Tibial artery (tissue), 4 donors: Measurements from ENCODE around the gene CERS6.

ENCODE experiments used
- DNase-seq, 2 donors: peaks; one replicate each; pipeline ENCODE4 v3.0.0-alpha.2; 2019
- H3K27ac ChIP-seq, 2 donors: fragments of 200-600 bp; sonication (generic) in 1 of 2; 1 replicate in 1 of 2; 2 replicates in 1 of 2; pipeline ENCODE4 v1.5.1; 2018 to 2019; ENCODE audit warnings: mild to moderate bottlenecking in 1 of 2
- H3K27me3 ChIP-seq, 2 donors: fragments of 200-600 bp; sonication (generic) in 1 of 2; one replicate each; pipeline versions ENCODE4 v1.5.1 to v1.6.0; 2016 to 2019
- H3K36me3 ChIP-seq, 3 donors: fragments of 200-600 bp; sonication (generic) in 2 of 3; one replicate each; pipeline ENCODE4 v1.5.1; 2016 to 2019; ENCODE audit warnings: mild to moderate bottlenecking in 2 of 3
- H3K4me1 ChIP-seq, 4 donors: fragments of 200-600 bp; sonication (generic) in 2 of 4; 1 replicate in 3 of 4; 2 replicates in 1 of 4; pipeline ENCODE4 v1.5.1; 2016 to 2019
- H3K4me3 ChIP-seq, 2 donors: fragments of 200-600 bp; sonication (generic) in 1 of 2; 1 replicate in 1 of 2; 2 replicates in 1 of 2; pipeline ENCODE4 v1.5.1; 2018 to 2019; ENCODE audit warnings: mild to moderate bottlenecking in 2 of 2
- H3K9me3 ChIP-seq, 3 donors: fragments of 200-600 bp; sonication (generic) in 1 of 3; one replicate each; pipeline ENCODE4 v1.5.1; 2016 to 2019
- CTCF ChIP-seq, 2 experiments: fragments of 200-600 bp in 1 of 2; fragments of 450-650 bp in 1 of 2; IDR thresholded peaks; one replicate each; pipeline ENCODE4 v1.5.1; 2017 to 2019; ENCODE audit warnings: antibody characterized with exemption in 2 of 2, mild to moderate bottlenecking in 1 of 2, moderate library complexity in 1 of 2
- intact Hi-C: fragments of 100-400 bp; cut with DNase I; formaldehyde crosslinking; loops from one replicate; pipeline ENCODE4 v1.15.0; 2023; ENCODE audit warnings: low total_unique reads

Gene CERS6

GRCh38 chr2:168635065-168635577 lies 179.0 kb downstream of the CERS6 start:
- H3K9me3 ChIP-seq: no peaks in the 10 kb centered on the region
- DNase-seq: peak; percentile 66 to 71
- H3K4me1 ChIP-seq: peaks cover 0 to 66% (median 28%) of the 10 kb centered on the region in 4 donors
- TF ChIP-seq CTCF (IDR thresholded peaks at IDR 0.05): no peak
- intact Hi-C loops: no loop called here
- no peaks in the 10 kb centered on the region for H3K27me3 ChIP-seq
- no peaks in the 10 kb centered on the region for H3K36me3 ChIP-seq
- peak overlapping the region; percentile 61 to 76 for H3K27ac ChIP-seq
- H3K4me3 ChIP-seq: no peak overlapping the region

GRCh38 chr2:168639018-168639417 lies 182.9 kb downstream of the CERS6 start:
- Histone ChIP-seq H3K9me3 (no peaks in the 10 kb centered on the region), H3K4me1 (peaks cover 0 to 57% (median 21%) of the 10 kb centered on the region in 4 donors), H3K27ac (peak overlapping the region; percentile 30 to 50), H3K27me3 (no peaks in the 10 kb centered on the region), H3K36me3 (no peaks in the 10 kb centered on the region), H3K4me3 (no peak overlapping the region)
- no peak for DNase-seq
- intact Hi-C loops: no loop called here
- TF ChIP-seq CTCF (IDR thresholded peaks at IDR 0.05): no peak

GRCh38 chr2:168639441-168639898 lies 183.4 kb downstream of the CERS6 start:
- DNase-seq: peak; percentile 49 to 75
- no peak overlapping the region for H3K4me3 ChIP-seq
- TF ChIP-seq CTCF (IDR thresholded peaks at IDR 0.05): no peak
- intact Hi-C loops: no loop called here
- peaks cover 0 to 57% (median 17%) of the 10 kb centered on the region in 4 donors for H3K4me1 ChIP-seq
- H3K9me3 ChIP-seq: no peaks in the 10 kb centered on the region
- no peaks in the 10 kb centered on the region for H3K36me3 ChIP-seq
- H3K27me3 ChIP-seq: no peaks in the 10 kb centered on the region
- peak overlapping the region; percentile 30 to 50 for H3K27ac ChIP-seq

- TF ChIP-seq CTCF (IDR thresholded peaks at IDR 0.05): no peak
- Histone ChIP-seq H3K4me1 (peaks cover 0 to 54% (median 14%) of the 10 kb centered on the region in 4 donors), H3K9me3 (no peaks in the 10 kb centered on the region), H3K27ac (peak overlapping the region; percentile 30 to 50), H3K36me3 (no peaks in the 10 kb centered on the region), H3K4me3 (no peak overlapping the region), H3K27me3 (no peaks in the 10 kb centered on the region)
- DNase-seq: no peak
- intact Hi-C loops: no loop called here
These were observed 184.0 kb downstream of the CERS6 start for GRCh38 chr2:168640039-168640438.

- Histone ChIP-seq H3K36me3 (no peaks in the 10 kb centered on the region), H3K4me1 (peaks cover 0 to 38% (median 6%) of the 10 kb centered on the region in 4 donors), H3K27ac (no peak overlapping the region), H3K9me3 (no peaks in the 10 kb centered on the region), H3K27me3 (no peaks in the 10 kb centered on the region), H3K4me3 (no peak overlapping the region)
- DNase-seq: no peak
- intact Hi-C loops: no loop called here
- no peak for TF ChIP-seq CTCF (IDR thresholded peaks at IDR 0.05)
These were observed 185.6 kb downstream of the CERS6 start for GRCh38 chr2:168641636-168642035.

GRCh38 chr2:168642873-168643272 lies 186.8 kb downstream of the CERS6 start:
- TF ChIP-seq CTCF (IDR thresholded peaks at IDR 0.05): no peak

More at GRCh38 chr2:168642873-168643272, 186.8 kb downstream of the CERS6 start:
- no peak for DNase-seq
- no peak overlapping the region for H3K4me3 ChIP-seq
- no peaks in the 10 kb centered on the region for H3K9me3 ChIP-seq
- intact Hi-C loops: no loop called here
- H3K27me3 ChIP-seq: no peaks in the 10 kb centered on the region
- no peak overlapping the region for H3K27ac ChIP-seq
- no peaks in the 10 kb centered on the region for H3K36me3 ChIP-seq
- peaks cover 0 to 37% (median 6%) of the 10 kb centered on the region in 4 donors for H3K4me1 ChIP-seq
